K562 (cell line): ENCODE measurements around the gene PYGM. TPM values are rescaled to one million over a fixed set of nuclear protein-coding genes. Genes with fewer than 3 reads are reported as not detected.

Experiments used
- ARID1B ChIP-seq: fragments of 450-650 bp; IDR thresholded peaks from 2 replicates; pipeline ENCODE4 v1.6.1; 2016; ENCODE audit warnings: antibody characterized with exemption, mild to moderate bottlenecking, inconsistent platforms
- BCOR ChIP-seq: fragments of 450-650 bp; IDR thresholded peaks from 2 replicates; pipeline ENCODE4 v1.6.1; 2016
- CAMTA2 ChIP-seq: fragments of 250-450 bp; sonication (Bioruptor Pico); conservative IDR thresholded peaks from 2 replicates; pipeline ENCODE4 v1.5.1; 2022
- CUX1 ChIP-seq: fragments of 200-800 bp; sonication (Bioruptor generic); IDR thresholded peaks from 2 replicates; pipeline ENCODE4 v1.6.1; 2016; ENCODE audit warnings: missing genetic modification characterization, missing compliant biosample characterization
- EHMT2 ChIP-seq: fragments of 450-650 bp; IDR thresholded peaks from 2 replicates; pipeline ENCODE4 v1.6.1; 2018; ENCODE audit warnings: antibody characterized with exemption
- ETV5 ChIP-seq: sonication (generic); formaldehyde crosslinking; IDR thresholded peaks from 2 replicates; pipeline ENCODE4 v1.4.0; 2020; ENCODE audit warnings: low read depth, mild to moderate bottlenecking, missing genetic modification reagents
- HMG20B ChIP-seq: fragments of 250-450 bp; sonication (Bioruptor Pico); IDR thresholded peaks from 2 replicates; pipeline ENCODE4 v1.5.0; 2021; ENCODE audit warnings: mild to moderate bottlenecking
- KAT2B ChIP-seq: IDR thresholded peaks from one replicate; pipeline ENCODE4 v1.6.1; 2012; ENCODE audit warnings: low read depth, mild to moderate bottlenecking, control low read depth, inconsistent platforms, low read length, moderate library complexity
- L3MBTL2 ChIP-seq: fragments of 450-650 bp; IDR thresholded peaks from 2 replicates; pipeline ENCODE4 v1.6.1; 2016; ENCODE audit warnings: mild to moderate bottlenecking, moderate library complexity
- MED1 ChIP-seq: sonication (generic); formaldehyde crosslinking; IDR thresholded peaks from 2 replicates; pipeline ENCODE4 v1.8.1; 2023; ENCODE audit warnings: missing genetic modification reagents, borderline replicate concordance
- MTA3 ChIP-seq: fragments of 450-650 bp; formaldehyde crosslinking; IDR thresholded peaks from 2 replicates; pipeline ENCODE4 v1.6.1; 2017; ENCODE audit warnings: mild to moderate bottlenecking, borderline replicate concordance
- NR1H2 ChIP-seq: sonication (generic); formaldehyde crosslinking; IDR thresholded peaks from 2 replicates; pipeline ENCODE4 v1.4.0; 2020; ENCODE audit warnings: mild to moderate bottlenecking, missing genetic modification reagents
- PHF20 ChIP-seq: fragments of 450-650 bp; IDR thresholded peaks from 2 replicates; pipeline ENCODE4 v1.6.1; 2018; ENCODE audit not compliant: partially characterized antibody
- POLR2A ChIP-seq: fragments of 450-650 bp; conservative IDR thresholded peaks from 2 replicates; pipeline ENCODE4 v1.6.1; 2016
- SMARCE1 ChIP-seq: fragments of 450-650 bp; IDR thresholded peaks from 2 replicates; pipeline ENCODE4 v1.7.1; 2016; ENCODE audit warnings: mild to moderate bottlenecking
- SUPT5H ChIP-seq: fragments of 450-650 bp; IDR thresholded peaks from 2 replicates; pipeline ENCODE4 v1.6.1; 2016
- ZC3H8 ChIP-seq: fragments of 450-650 bp; IDR thresholded peaks from 2 replicates; pipeline ENCODE4 v1.6.1; 2017
- ZNF444 ChIP-seq: fragments of 250-450 bp; sonication (Bioruptor Pico); IDR thresholded peaks from 2 replicates; pipeline ENCODE4 v1.4.0; 2020; ENCODE audit warnings: mild to moderate bottlenecking, moderate library complexity
- ZNF586 ChIP-seq: fragments of 450-650 bp; formaldehyde crosslinking; conservative IDR thresholded peaks from 2 replicates; pipeline ENCODE4 v1.4.0; 2020; ENCODE audit warnings: mild to moderate bottlenecking, moderate library complexity
- polyA plus RNA-seq, 8 experiments: library from polyadenylated mRNA; depleted of rRNA in 4 of 8; stranded (reverse) in 5 of 8; unstranded in 3 of 8; fragments of >200 nt; fragmentation: Nextera tagmentation in 2 of 8; fragmentation: Illumina TruSeq in 1 of 8; extraction: Ambion mirVana in 2 of 8; extraction: Trizol in 1 of 8; gene quantifications; 2 replicates each; pipeline versions ENCODE4 v1.2.1 to v1.2.3, GENCODE V29; 2011 to 2014; ENCODE audit warnings: inconsistent platforms in 1 of 8, missing spikeins in 1 of 8
- total RNA-seq, 7 experiments: library from RNA; depleted of rRNA in 6 of 7; stranded (reverse); fragments of >200 nt in 6 of 7; fragmentation: Illumina TruSeq in 2 of 7; extraction: Trizol in 2 of 7; gene quantifications; 2 replicates each; pipeline versions ENCODE4 v1.2.1 to v1.2.3, GENCODE V29; 2011 to 2021; ENCODE audit warnings: low replicate concordance in 1 of 7
- TF ChIP-seq, protein P1 (sequence below): fragments of 250-450 bp; sonication (Bioruptor Pico); IDR thresholded peaks from 2 replicates; pipeline ENCODE4 v1.5.0; 2022; ENCODE audit warnings: mild to moderate bottlenecking
- TF ChIP-seq, protein P2 (sequence below): fragments of 250-450 bp; sonication (Bioruptor Pico); IDR thresholded peaks from 2 replicates; pipeline ENCODE4 v1.9.0; 2021; ENCODE audit warnings: mild to moderate bottlenecking, inconsistent platforms

Gene PYGM
- total and polyA plus RNA-seq, 9 of the 15 experiments (the other 6 are each of a cell fraction or from before 2014, with no cell fraction given): 0.07 to 1.5 (median 0.68) TPM

DNA sequence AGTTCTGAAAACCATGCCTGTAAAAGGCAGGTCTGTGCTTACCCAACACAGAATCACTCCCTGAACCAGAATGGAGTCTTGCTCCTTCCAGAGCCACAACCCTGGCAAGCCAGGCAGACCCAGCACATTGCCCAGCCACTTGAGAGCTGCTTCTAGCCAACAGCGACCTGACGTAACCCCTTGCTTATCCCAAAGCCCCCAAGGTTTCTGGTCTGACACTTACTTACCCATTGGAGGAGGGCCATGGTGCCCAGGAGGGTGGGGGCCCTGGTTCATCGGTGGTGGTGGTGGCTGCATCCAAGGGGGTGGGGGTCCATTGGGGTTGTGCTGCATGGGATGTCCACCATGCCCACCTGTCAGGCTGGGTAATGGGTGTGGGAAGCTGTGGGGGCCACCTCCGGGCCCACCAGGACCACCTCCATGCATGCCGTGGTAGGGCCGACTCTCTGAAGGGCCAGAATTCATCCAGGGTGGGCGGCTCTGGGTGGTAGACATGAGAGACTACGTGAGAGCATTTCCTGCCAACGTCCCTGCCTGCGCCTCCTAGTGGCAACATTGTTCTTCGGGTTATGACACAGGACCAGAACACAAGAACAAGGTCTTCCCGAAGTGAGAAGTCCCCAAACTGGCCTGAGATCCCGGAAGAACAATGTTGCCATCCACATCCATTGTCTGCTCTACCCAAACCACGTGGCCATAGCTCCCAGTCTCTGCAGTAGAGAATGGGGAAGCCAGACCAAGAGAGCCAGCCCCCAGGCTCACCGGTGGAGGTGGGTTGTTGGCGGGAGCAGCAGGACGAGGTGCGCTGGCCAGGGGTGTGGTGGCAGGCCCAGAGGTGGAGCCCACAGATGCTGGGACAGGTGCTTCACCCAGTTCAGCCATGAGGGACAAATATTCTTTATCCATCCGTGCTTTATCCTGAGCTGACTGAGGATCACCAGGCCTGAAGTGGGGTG lies 7.8 kb upstream of the PYGM start (continued):
- TF ChIP-seq, protein P1, sequence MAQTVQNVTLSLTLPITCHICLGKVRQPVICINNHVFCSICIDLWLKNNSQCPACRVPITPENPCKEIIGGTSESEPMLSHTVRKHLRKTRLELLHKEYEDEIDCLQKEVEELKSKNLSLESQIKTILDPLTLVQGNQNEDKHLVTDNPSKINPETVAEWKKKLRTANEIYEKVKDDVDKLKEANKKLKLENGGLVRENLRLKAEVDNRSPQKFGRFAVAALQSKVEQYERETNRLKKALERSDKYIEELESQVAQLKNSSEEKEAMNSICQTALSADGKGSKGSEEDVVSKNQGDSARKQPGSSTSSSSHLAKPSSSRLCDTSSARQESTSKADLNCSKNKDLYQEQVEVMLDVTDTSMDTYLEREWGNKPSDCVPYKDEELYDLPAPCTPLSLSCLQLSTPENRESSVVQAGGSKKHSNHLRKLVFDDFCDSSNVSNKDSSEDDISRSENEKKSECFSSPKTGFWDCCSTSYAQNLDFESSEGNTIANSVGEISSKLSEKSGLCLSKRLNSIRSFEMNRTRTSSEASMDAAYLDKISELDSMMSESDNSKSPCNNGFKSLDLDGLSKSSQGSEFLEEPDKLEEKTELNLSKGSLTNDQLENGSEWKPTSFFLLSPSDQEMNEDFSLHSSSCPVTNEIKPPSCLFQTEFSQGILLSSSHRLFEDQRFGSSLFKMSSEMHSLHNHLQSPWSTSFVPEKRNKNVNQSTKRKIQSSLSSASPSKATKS: no peak
- no peak for TF ChIP-seq MED1
- TF ChIP-seq BCOR: no peak
- TF ChIP-seq PHF20: no peak
- TF ChIP-seq KAT2B: no peak
- no peak for TF ChIP-seq L3MBTL2
- TF ChIP-seq ETV5 (CRISPR knock-in tag): no peak
- no peak for TF ChIP-seq ARID1B
- no peak for TF ChIP-seq ZNF444 (CRISPR knock-in tag)
- no peak for TF ChIP-seq ZC3H8
- TF ChIP-seq POLR2A: peak; percentile 61; the same call in 1 of the 2 replicates
- no peak for TF ChIP-seq MTA3
- no peak for TF ChIP-seq NR1H2 (CRISPR knock-in tag)
- no peak for TF ChIP-seq EHMT2
- TF ChIP-seq SUPT5H: peak; percentile 49; the same call in 1 of the 2 replicates
- TF ChIP-seq CAMTA2 (CRISPR knock-in tag): no peak
- TF ChIP-seq CUX1 (CRISPR knock-in tag): no peak
- TF ChIP-seq, protein P2, sequence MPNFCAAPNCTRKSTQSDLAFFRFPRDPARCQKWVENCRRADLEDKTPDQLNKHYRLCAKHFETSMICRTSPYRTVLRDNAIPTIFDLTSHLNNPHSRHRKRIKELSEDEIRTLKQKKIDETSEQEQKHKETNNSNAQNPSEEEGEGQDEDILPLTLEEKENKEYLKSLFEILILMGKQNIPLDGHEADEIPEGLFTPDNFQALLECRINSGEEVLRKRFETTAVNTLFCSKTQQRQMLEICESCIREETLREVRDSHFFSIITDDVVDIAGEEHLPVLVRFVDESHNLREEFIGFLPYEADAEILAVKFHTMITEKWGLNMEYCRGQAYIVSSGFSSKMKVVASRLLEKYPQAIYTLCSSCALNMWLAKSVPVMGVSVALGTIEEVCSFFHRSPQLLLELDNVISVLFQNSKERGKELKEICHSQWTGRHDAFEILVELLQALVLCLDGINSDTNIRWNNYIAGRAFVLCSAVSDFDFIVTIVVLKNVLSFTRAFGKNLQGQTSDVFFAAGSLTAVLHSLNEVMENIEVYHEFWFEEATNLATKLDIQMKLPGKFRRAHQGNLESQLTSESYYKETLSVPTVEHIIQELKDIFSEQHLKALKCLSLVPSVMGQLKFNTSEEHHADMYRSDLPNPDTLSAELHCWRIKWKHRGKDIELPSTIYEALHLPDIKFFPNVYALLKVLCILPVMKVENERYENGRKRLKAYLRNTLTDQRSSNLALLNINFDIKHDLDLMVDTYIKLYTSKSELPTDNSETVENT: no peak
- TF ChIP-seq ZNF586 (CRISPR knock-in tag): no peak
- no peak for TF ChIP-seq HMG20B (CRISPR knock-in tag)
- no peak for TF ChIP-seq SMARCE1
